Upper lobe of left lung (tissue), 4 donors: Measurements from ENCODE around the gene CPB2.

Experiments used
- EP300 ChIP-seq, 4 donors: sonication (generic); formaldehyde crosslinking; IDR thresholded peaks; one replicate each; pipeline ENCODE4 v1.5.1; 2017; ENCODE audit warnings: antibody characterized with exemption in 4 of 4, control low read depth in 2 of 4
- POLR2A ChIP-seq, 4 donors: fragments of 450-650 bp; IDR thresholded peaks; one replicate each; pipeline ENCODE4 v1.5.1; 2016 to 2017; ENCODE audit warnings: antibody characterized with exemption in 4 of 4, mild to moderate bottlenecking in 2 of 4
- POLR2AphosphoS5 ChIP-seq, 2 donors: sonication (generic); formaldehyde crosslinking; IDR thresholded peaks; one replicate each; pipeline ENCODE4 v1.5.1; 2017; ENCODE audit warnings: antibody characterized with exemption in 2 of 2
- TF ChIP-seq, protein P1 (sequence below), 6 experiments: fragments of 450-650 bp in 4 of 6; fragments of 200-600 bp in 2 of 6; sonication (generic) in 2 of 6; IDR thresholded peaks; one replicate each; pipeline ENCODE4 v1.5.1; 2016 to 2019; ENCODE audit warnings: antibody characterized with exemption in 6 of 6

DNA sequence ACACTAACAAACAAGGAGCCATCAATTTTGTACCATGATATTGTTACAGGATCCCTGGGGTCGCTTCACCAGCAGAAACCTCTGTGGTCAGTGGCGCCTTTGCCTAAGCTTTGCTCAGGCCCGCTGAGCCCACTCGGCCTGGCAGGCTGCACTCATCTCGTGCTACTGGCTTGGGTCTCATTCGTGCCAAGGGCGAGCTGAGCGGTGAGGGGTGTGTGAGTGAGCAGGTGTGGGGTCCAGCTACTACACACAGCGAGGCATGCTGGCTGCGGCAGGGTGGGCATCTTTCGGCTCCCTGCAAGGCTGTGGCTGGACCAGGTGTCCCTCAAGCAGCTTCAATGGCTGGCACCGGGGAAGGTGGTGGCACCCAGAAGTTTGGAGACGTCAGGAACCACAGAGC is 19.1 kb downstream of the CPB2 start:
- no peak for TF ChIP-seq POLR2A (IDR thresholded peaks at IDR 0.05)
- TF ChIP-seq, protein P1, sequence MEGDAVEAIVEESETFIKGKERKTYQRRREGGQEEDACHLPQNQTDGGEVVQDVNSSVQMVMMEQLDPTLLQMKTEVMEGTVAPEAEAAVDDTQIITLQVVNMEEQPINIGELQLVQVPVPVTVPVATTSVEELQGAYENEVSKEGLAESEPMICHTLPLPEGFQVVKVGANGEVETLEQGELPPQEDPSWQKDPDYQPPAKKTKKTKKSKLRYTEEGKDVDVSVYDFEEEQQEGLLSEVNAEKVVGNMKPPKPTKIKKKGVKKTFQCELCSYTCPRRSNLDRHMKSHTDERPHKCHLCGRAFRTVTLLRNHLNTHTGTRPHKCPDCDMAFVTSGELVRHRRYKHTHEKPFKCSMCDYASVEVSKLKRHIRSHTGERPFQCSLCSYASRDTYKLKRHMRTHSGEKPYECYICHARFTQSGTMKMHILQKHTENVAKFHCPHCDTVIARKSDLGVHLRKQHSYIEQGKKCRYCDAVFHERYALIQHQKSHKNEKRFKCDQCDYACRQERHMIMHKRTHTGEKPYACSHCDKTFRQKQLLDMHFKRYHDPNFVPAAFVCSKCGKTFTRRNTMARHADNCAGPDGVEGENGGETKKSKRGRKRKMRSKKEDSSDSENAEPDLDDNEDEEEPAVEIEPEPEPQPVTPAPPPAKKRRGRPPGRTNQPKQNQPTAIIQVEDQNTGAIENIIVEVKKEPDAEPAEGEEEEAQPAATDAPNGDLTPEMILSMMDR (IDR thresholded peaks at IDR 0.05) = no peak
- no peak for TF ChIP-seq EP300 (IDR thresholded peaks at IDR 0.05)
- no peak for TF ChIP-seq POLR2AphosphoS5 (IDR thresholded peaks at IDR 0.05)
